ENCODE measurements around the gene MCTP1.
"Not testable (repeated sequence)": the region's sequence is repeated elsewhere in the genome, so short reads cannot be mapped to it uniquely, and the experiment has no call there.

The MCTP1 gene

DNA sequence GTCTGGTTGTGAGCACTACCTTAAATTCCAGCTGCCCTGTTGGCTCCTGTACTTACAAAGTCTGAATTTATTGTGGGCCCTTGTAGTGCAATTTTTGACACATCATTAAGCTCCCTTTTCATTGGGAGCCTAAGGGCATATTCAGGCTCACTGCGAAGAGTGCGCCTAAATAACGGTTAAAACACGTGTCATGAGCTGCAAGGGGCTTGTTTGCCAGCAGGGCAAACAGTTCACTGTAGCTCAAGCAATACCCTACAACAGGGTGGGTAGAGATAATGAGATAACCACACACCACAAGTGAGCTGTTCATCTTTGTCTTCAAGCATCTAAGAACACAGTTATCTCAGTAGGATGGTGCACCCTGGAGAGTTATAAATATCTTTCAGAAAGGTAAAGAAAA, 452.2 kb downstream of the MCTP1 start:
- no peak for ATAC-seq
- TF ChIP-seq ESRRG (CRISPR knock-in tag; IDR thresholded peaks at IDR 0.05) (no peak), BACH2 (CRISPR knock-in tag; IDR thresholded peaks at IDR 0.05; ENCODE audit: borderline replicate concordance) (no peak), OSR1 (CRISPR knock-in tag; IDR thresholded peaks at IDR 0.05) (no peak), ISL1 (CRISPR knock-in tag; IDR thresholded peaks at IDR 0.05) (no peak), ZFP3 (CRISPR knock-in tag; IDR thresholded peaks at IDR 0.05) (no peak), ZC3H10 (CRISPR knock-in tag; IDR thresholded peaks at IDR 0.05) (no peak), ZNF565 (CRISPR knock-in tag; conservative IDR thresholded peaks at IDR 0.05; ENCODE audit: low read depth) (no peak), TOX (CRISPR knock-in tag; IDR thresholded peaks at IDR 0.05; ENCODE audit: borderline replicate concordance) (no peak), ZNF8 (CRISPR knock-in tag; IDR thresholded peaks at IDR 0.05) (no peak), SNAI2 (CRISPR knock-in tag; IDR thresholded peaks at IDR 0.05) (no peak), RARB (CRISPR knock-in tag; IDR thresholded peaks at IDR 0.05) (no peak)
- TF ChIP-seq, protein P1, sequence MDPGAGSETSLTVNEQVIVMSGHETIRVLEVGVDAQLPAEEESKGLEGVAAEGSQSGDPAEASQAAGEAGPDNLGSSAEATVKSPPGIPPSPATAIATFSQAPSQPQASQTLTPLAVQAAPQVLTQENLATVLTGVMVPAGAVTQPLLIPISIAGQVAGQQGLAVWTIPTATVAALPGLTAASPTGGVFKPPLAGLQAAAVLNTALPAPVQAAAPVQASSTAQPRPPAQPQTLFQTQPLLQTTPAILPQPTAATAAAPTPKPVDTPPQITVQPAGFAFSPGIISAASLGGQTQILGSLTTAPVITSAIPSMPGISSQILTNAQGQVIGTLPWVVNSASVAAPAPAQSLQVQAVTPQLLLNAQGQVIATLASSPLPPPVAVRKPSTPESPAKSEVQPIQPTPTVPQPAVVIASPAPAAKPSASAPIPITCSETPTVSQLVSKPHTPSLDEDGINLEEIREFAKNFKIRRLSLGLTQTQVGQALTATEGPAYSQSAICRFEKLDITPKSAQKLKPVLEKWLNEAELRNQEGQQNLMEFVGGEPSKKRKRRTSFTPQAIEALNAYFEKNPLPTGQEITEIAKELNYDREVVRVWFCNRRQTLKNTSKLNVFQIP (CRISPR knock-in tag; IDR thresholded peaks at IDR 0.05; ENCODE audit: borderline replicate concordance, low read depth) = no peak
- TF ChIP-seq, protein P2, sequence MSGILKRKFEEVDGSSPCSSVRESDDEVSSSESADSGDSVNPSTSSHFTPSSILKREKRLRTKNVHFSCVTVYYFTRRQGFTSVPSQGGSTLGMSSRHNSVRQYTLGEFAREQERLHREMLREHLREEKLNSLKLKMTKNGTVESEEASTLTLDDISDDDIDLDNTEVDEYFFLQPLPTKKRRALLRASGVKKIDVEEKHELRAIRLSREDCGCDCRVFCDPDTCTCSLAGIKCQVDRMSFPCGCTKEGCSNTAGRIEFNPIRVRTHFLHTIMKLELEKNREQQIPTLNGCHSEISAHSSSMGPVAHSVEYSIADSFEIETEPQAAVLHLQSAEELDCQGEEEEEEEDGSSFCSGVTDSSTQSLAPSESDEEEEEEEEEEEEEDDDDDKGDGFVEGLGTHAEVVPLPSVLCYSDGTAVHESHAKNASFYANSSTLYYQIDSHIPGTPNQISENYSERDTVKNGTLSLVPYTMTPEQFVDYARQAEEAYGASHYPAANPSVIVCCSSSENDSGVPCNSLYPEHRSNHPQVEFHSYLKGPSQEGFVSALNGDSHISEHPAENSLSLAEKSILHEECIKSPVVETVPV (CRISPR knock-in tag; IDR thresholded peaks at IDR 0.05) = no peak
- TF ChIP-seq, protein P3, sequence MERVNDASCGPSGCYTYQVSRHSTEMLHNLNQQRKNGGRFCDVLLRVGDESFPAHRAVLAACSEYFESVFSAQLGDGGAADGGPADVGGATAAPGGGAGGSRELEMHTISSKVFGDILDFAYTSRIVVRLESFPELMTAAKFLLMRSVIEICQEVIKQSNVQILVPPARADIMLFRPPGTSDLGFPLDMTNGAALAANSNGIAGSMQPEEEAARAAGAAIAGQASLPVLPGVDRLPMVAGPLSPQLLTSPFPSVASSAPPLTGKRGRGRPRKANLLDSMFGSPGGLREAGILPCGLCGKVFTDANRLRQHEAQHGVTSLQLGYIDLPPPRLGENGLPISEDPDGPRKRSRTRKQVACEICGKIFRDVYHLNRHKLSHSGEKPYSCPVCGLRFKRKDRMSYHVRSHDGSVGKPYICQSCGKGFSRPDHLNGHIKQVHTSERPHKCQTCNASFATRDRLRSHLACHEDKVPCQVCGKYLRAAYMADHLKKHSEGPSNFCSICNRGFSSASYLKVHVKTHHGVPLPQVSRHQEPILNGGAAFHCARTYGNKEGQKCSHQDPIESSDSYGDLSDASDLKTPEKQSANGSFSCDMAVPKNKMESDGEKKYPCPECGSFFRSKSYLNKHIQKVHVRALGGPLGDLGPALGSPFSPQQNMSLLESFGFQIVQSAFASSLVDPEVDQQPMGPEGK (CRISPR knock-in tag; IDR thresholded peaks at IDR 0.05; ENCODE audit: borderline replicate concordance) = no peak

DNA sequence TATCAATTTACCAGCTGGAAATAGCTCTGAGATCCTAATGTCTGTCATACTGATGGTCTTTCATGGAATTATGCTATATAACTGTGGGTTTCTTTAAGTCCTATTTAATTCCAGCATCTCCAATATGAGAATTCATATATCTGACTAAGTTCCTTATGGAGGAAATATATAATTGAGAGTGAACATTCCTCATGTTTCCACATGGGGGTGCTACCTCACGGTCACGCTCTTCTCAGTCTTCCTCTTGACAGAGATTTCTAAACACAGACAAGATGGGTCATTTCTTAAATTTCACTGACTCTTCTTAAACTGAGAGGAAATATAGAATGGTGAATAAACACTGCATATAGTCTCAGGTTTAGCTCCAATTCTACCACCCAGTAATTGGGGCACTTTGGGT, 454.4 kb downstream of the MCTP1 start:
- no peak for TF ChIP-seq PPARA (CRISPR knock-in tag; IDR thresholded peaks at IDR 0.05; ENCODE audit: borderline replicate concordance)
- no peak for TF ChIP-seq ARNTL (CRISPR knock-in tag; IDR thresholded peaks at IDR 0.05; ENCODE audit: borderline replicate concordance, low read depth)
- TF ChIP-seq, protein P2 (CRISPR knock-in tag; IDR thresholded peaks at IDR 0.05) = no peak
- ATAC-seq = no peak

DNA sequence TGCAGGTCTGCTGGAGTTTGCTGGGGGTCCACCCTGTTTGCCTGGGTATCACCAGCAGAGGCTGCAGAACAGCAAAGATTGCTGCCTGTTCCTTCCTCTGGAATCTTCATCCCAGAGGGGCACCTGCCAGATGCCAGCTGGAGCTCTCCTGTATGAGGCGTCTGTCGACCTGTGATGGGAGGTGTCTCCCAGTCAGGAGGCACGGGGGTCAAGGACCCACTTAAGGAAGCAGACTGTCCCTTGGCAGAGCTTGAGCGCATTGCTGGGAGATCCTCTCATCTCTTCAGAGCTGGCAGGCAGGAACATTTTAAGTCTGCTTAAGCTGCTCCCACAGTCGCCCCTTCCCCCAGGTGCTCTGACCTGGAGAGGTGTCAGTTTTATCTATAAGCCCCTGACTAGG, 456.7 kb downstream of the MCTP1 start:
- ATAC-seq = not testable (repeated sequence)

DNA sequence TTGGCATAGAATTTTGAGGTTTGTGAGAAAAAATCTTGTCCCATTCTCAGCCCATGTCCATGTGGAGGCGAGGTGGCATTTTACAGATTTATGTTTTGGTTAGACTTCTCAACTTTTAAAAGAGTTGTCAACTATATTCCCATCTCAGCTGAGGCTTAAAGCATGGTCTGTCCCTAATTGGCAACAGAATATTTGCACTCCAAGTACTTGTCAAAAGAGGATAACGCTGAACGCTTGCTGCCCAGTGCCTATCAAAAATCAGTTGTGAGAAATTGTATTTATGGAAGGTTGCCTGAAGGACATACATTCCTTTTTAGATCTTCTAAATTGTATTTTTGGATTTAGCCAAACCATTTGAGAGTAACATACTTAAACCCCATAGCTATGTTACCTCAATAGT, 464.4 kb downstream of the MCTP1 start:
- TF ChIP-seq ARNTL (CRISPR knock-in tag; IDR thresholded peaks at IDR 0.05; ENCODE audit: borderline replicate concordance, low read depth) (no peak), BACH2 (CRISPR knock-in tag; IDR thresholded peaks at IDR 0.05; ENCODE audit: borderline replicate concordance) (no peak)
- no peak for ATAC-seq

DNA sequence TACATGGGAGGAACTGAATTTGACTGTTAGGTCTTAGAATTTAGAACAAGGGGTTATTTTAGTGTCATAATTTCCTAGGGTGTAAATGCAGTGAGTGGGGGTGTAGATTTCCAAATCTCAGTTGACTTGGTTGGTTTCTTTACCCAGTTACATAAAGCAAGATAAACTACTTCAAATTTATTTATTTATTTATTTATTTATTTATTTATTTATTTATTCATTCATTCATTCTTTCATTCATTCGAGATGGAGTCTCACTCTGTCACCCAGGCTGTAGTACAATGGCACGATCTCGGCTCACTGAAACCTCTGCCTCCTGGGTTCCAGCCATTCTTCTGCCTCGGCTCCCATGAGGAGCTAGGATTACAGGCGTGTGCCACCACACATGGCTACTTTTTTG, 466.0 kb downstream of the MCTP1 start:
- ATAC-seq = no peak
- TF ChIP-seq, protein P1 (CRISPR knock-in tag; IDR thresholded peaks at IDR 0.05; ENCODE audit: borderline replicate concordance, low read depth) = no peak
- TF ChIP-seq ZNF565 (CRISPR knock-in tag; conservative IDR thresholded peaks at IDR 0.05; ENCODE audit: low read depth) (no peak), ISL1 (CRISPR knock-in tag; IDR thresholded peaks at IDR 0.05) (no peak), TCF4 (CRISPR knock-in tag; IDR thresholded peaks at IDR 0.05; ENCODE audit: borderline replicate concordance) (no peak), ZFP30 (CRISPR knock-in tag; IDR thresholded peaks at IDR 0.05) (no peak), ARNTL (CRISPR knock-in tag; IDR thresholded peaks at IDR 0.05; ENCODE audit: borderline replicate concordance, low read depth) (no peak), SNAI2 (CRISPR knock-in tag; IDR thresholded peaks at IDR 0.05) (no peak), GLIS3 (CRISPR knock-in tag; IDR thresholded peaks at IDR 0.05) (no peak), ZFP3 (CRISPR knock-in tag; IDR thresholded peaks at IDR 0.05) (no peak), ZNF8 (CRISPR knock-in tag; IDR thresholded peaks at IDR 0.05) (no peak), OSR1 (CRISPR knock-in tag; IDR thresholded peaks at IDR 0.05) (no peak), PPARA (CRISPR knock-in tag; IDR thresholded peaks at IDR 0.05; ENCODE audit: borderline replicate concordance) (no peak), BACH2 (CRISPR knock-in tag; IDR thresholded peaks at IDR 0.05; ENCODE audit: borderline replicate concordance) (no peak)
- TF ChIP-seq, protein P2 (CRISPR knock-in tag; IDR thresholded peaks at IDR 0.05) = no peak
- TF ChIP-seq, protein P4, sequence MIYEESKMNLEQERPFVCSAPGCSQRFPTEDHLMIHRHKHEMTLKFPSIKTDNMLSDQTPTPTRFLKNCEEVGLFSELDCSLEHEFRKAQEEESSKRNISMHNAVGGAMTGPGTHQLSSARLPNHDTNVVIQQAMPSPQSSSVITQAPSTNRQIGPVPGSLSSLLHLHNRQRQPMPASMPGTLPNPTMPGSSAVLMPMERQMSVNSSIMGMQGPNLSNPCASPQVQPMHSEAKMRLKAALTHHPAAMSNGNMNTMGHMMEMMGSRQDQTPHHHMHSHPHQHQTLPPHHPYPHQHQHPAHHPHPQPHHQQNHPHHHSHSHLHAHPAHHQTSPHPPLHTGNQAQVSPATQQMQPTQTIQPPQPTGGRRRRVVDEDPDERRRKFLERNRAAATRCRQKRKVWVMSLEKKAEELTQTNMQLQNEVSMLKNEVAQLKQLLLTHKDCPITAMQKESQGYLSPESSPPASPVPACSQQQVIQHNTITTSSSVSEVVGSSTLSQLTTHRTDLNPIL (CRISPR knock-in tag; IDR thresholded peaks at IDR 0.05; ENCODE audit: low read depth) = no peak
- TF ChIP-seq, protein P3 (CRISPR knock-in tag; IDR thresholded peaks at IDR 0.05; ENCODE audit: borderline replicate concordance) = no peak

All from SK-N-SH treated with all-trans-retinoic acid at 6 μM for 48 hours (cell line).